Gastrocnemius medialis (tissue), 4 donors: Measurements from ENCODE around the gene ABI3BP.

Experiments
- CTCF ChIP-seq, 5 experiments: fragments of 450-650 bp in 3 of 5; fragments of 200-600 bp in 2 of 5; sonication (generic) in 2 of 5; IDR thresholded peaks in 4 of 5; conservative IDR thresholded peaks in 1 of 5; 1 replicate in 4 of 5; 2 replicates in 1 of 5; pipeline ENCODE4 v1.5.1; 2016 to 2019; ENCODE audit warnings: antibody characterized with exemption in 5 of 5, mild to moderate bottlenecking in 3 of 5, moderate library complexity in 3 of 5
- POLR2A ChIP-seq, 2 donors: fragments of 450-650 bp; IDR thresholded peaks; one replicate each; pipeline ENCODE4 v1.6.1; 2017; ENCODE audit warnings: antibody characterized with exemption in 2 of 2, mild to moderate bottlenecking in 2 of 2, moderate library complexity in 2 of 2

- TF ChIP-seq CTCF (IDR thresholded peaks at IDR 0.05 in 4 of 5, conservative IDR thresholded peaks at IDR 0.05 in 1 of 5): no peak
- TF ChIP-seq POLR2A (IDR thresholded peaks at IDR 0.05): no peak
These were observed 217.6 kb downstream of the ABI3BP start for GRCh38 chr3:100775669-100776068.
